IPS-18a (cell line): ENCODE data around the gene NFATC1.
A peak's percentile ranks its signal among the peaks of the same experiment; 100 is the strongest.

Experiments
- H3K27ac ChIP-seq: one replicate; pipeline ENCODE4 v1.5.1; 2013; ENCODE audit warnings: low read length
- H3K27me3 ChIP-seq: one replicate; pipeline ENCODE4 v1.6.1; 2013; ENCODE audit warnings: mild to moderate bottlenecking, low read length; ENCODE audit not compliant: control insufficient read depth, insufficient read depth
- H3K36me3 ChIP-seq: one replicate; pipeline ENCODE4 v1.6.1; 2013; ENCODE audit warnings: low read depth, low read length; ENCODE audit not compliant: control insufficient read depth
- H3K4me1 ChIP-seq: one replicate; pipeline ENCODE4 v1.6.1; 2013; ENCODE audit warnings: low read depth, low read length; ENCODE audit not compliant: control insufficient read depth
- H3K4me3 ChIP-seq: one replicate; pipeline ENCODE4 v1.5.1; 2013; ENCODE audit warnings: low read length
- H3K9ac ChIP-seq: one replicate; pipeline ENCODE4 v1.6.1; 2013; ENCODE audit warnings: mild to moderate bottlenecking, low read length, moderate library complexity
- H3K9me3 ChIP-seq: one replicate; pipeline ENCODE4 v1.6.1; 2013; ENCODE audit warnings: low read depth, low read length; ENCODE audit not compliant: control insufficient read depth

NFATC1 gene

GRCh38 chr18:79394534-79395307 is 1.0 kb upstream of the NFATC1 start:
- no peak overlapping the region for H3K9ac ChIP-seq
- H3K4me1 ChIP-seq, result peaks cover 15% of the 10 kb centered on the region
- no peaks in the 10 kb centered on the region for H3K36me3 ChIP-seq
- H3K9me3 ChIP-seq, result no peaks in the 10 kb centered on the region
- H3K27ac ChIP-seq, result no peak overlapping the region
- H3K4me3 ChIP-seq, result peak overlapping the region; percentile 47
- peaks cover 90% of the 10 kb centered on the region for H3K27me3 ChIP-seq

GRCh38 chr18:79395308-79395640 is 456 bp upstream of the NFATC1 start:
- peak overlapping the region; percentile 47 for H3K4me3 ChIP-seq
- no peaks in the 10 kb centered on the region for H3K36me3 ChIP-seq
- H3K27me3 ChIP-seq, result peaks cover 87% of the 10 kb centered on the region
- peaks cover 15% of the 10 kb centered on the region for H3K4me1 ChIP-seq
- no peak overlapping the region for H3K27ac ChIP-seq
- H3K9ac ChIP-seq, result no peak overlapping the region
- H3K9me3 ChIP-seq, result no peaks in the 10 kb centered on the region

GRCh38 chr18:79396431-79397246 is 909 bp downstream of the NFATC1 start:
- Histone ChIP-seq H3K9ac (no peak overlapping the region), H3K36me3 (no peaks in the 10 kb centered on the region), H3K27me3 (peaks cover 77% of the 10 kb centered on the region), H3K9me3 (no peaks in the 10 kb centered on the region), H3K27ac (no peak overlapping the region), H3K4me3 (peak overlapping the region; percentile 24), H3K4me1 (peaks cover 15% of the 10 kb centered on the region)

- Histone ChIP-seq H3K9ac (no peak overlapping the region), H3K27me3 (peaks cover 71% of the 10 kb centered on the region), H3K4me3 (no peak overlapping the region)
Measured at GRCh38 chr18:79397247-79397829, 1.6 kb downstream of the NFATC1 start.

GRCh38 chr18:79397830-79398761 is 2.4 kb downstream of the NFATC1 start:
- Histone ChIP-seq H3K9ac (no peak overlapping the region), H3K27me3 (peaks cover 64% of the 10 kb centered on the region), H3K4me3 (no peak overlapping the region), H3K27ac (no peak overlapping the region), H3K4me1 (peaks cover 12% of the 10 kb centered on the region), H3K36me3 (no peaks in the 10 kb centered on the region), H3K9me3 (no peaks in the 10 kb centered on the region)

More at GRCh38 chr18:79397247-79397829, 1.6 kb downstream of the NFATC1 start:
- Histone ChIP-seq H3K36me3 (no peaks in the 10 kb centered on the region), H3K9me3 (no peaks in the 10 kb centered on the region), H3K27ac (no peak overlapping the region), H3K4me1 (peaks cover 15% of the 10 kb centered on the region)

GRCh38 chr18:79399275-79400081 is 3.7 kb downstream of the NFATC1 start:
- Histone ChIP-seq H3K4me1 (peaks cover 8% of the 10 kb centered on the region), H3K27ac (no peak overlapping the region), H3K9ac (no peak overlapping the region), H3K36me3 (no peaks in the 10 kb centered on the region), H3K4me3 (peak overlapping the region; percentile 42), H3K9me3 (no peaks in the 10 kb centered on the region), H3K27me3 (peaks cover 52% of the 10 kb centered on the region)

GRCh38 chr18:79400091-79400590 is 4.4 kb downstream of the NFATC1 start:
- Histone ChIP-seq H3K4me3 (peak overlapping the region; percentile 43), H3K27ac (no peak overlapping the region), H3K4me1 (peaks cover 3% of the 10 kb centered on the region), H3K9ac (no peak overlapping the region), H3K36me3 (no peaks in the 10 kb centered on the region), H3K9me3 (no peaks in the 10 kb centered on the region), H3K27me3 (peaks cover 45% of the 10 kb centered on the region)

- H3K27ac ChIP-seq, result no peak overlapping the region
- peak overlapping the region; percentile 43 for H3K4me3 ChIP-seq
- no peaks in the 10 kb centered on the region for H3K36me3 ChIP-seq
- peaks cover 45% of the 10 kb centered on the region for H3K27me3 ChIP-seq
- H3K9me3 ChIP-seq, result no peaks in the 10 kb centered on the region
- no peak overlapping the region for H3K9ac ChIP-seq
- H3K4me1 ChIP-seq, result peaks cover 3% of the 10 kb centered on the region
Measured at GRCh38 chr18:79400591-79401381, 5.1 kb downstream of the NFATC1 start.

GRCh38 chr18:79401494-79402208 is 5.9 kb downstream of the NFATC1 start:
- Histone ChIP-seq H3K27me3 (peaks cover 37% of the 10 kb centered on the region), H3K4me1 (peaks cover 3% of the 10 kb centered on the region), H3K36me3 (no peaks in the 10 kb centered on the region), H3K4me3 (no peak overlapping the region), H3K9ac (no peak overlapping the region), H3K27ac (no peak overlapping the region), H3K9me3 (no peaks in the 10 kb centered on the region)
